ENCODE measurements around the gene RHPN2. TPM values are rescaled to one million over a fixed set of nuclear protein-coding genes. Genes with fewer than 3 reads are reported as not detected.

RHPN2 gene
- total RNA-seq, 1 experiment from 2014 or later, result 29.2 TPM

DNA sequence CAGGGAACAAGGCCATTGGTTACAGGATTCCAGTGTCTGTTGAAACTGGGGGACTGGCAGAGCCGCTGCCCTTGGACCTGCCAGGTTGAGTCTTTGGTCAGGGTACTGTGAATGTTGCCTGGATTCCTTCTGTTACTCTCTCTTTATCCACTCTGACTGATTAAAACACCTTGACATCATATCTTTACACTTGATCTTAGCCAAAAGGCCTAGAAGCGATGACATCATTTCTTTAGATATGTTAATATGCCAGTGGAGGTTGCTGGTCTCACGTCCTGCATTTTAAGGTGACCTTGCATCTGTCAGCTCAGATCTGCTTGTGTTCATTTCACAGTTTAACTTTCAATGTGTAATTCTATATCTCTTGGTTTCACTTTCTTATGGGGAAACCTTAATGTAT, 25.5 kb upstream of the RHPN2 start:
- no peaks in the 10 kb centered on the region for H3K79me2 ChIP-seq (ENCODE audit: insufficient read depth, low read length)
- H3K14ac ChIP-seq (ENCODE audit: insufficient read depth, low read length), result no peak overlapping the region
- H3T11ph ChIP-seq (ENCODE audit: low read length), result no peak overlapping the region
- Mint-ChIP-seq H3K4me3 (no peak overlapping the region), H3K36me3 (ENCODE audit: insufficient read depth in 1 of 3, low read depth in 3 of 3) (peaks cover 4 to 55% (median 43%) of the 10 kb centered on the region in 3 experiments; a peak in 6 of 7 replicates), H3K9me3 (no peaks in the 10 kb centered on the region), H3K27me3 (ENCODE audit: low read depth) (no peaks in the 10 kb centered on the region), H3K27ac (peak overlapping the region in 2 of 3 experiments; percentile 20 to 39; a peak in 3 of 7 replicates), H3K4me1 (peaks cover 6% of the 10 kb centered on the region in 2 experiments; a peak in 3 of 4 replicates)
- H2BK120ac ChIP-seq (ENCODE audit: low read depth, low read length, poor library complexity, severe bottlenecking), result no peak overlapping the region
- no peak overlapping the region for H2AK5ac ChIP-seq (ENCODE audit: insufficient read length, low read length)
- DNase-seq, result no peak
- H2BK5ac ChIP-seq (ENCODE audit: insufficient read length, low read length), result no peak overlapping the region
- no peak overlapping the region for H3K9ac ChIP-seq (ENCODE audit: extremely low read depth, insufficient read length, low read length)
- no peak overlapping the region for H3K23ac ChIP-seq (ENCODE audit: insufficient read length, low read depth, low read length)
- H3K4me1 ChIP-seq (ENCODE audit: insufficient read depth, low read length), result no peaks in the 10 kb centered on the region
- H2BK15ac ChIP-seq (ENCODE audit: low read depth, low read length), result no peak overlapping the region
- H3K27ac ChIP-seq (ENCODE audit: insufficient read length, low read depth, low read length), result no peak overlapping the region
- no peak overlapping the region for H4K5ac ChIP-seq (ENCODE audit: insufficient read length, low read depth, low read length)
- H4K20me1 ChIP-seq (ENCODE audit: control insufficient read depth, insufficient read depth, insufficient read length), result no peaks in the 10 kb centered on the region
- no peak overlapping the region for H2BK20ac ChIP-seq (ENCODE audit: low read depth, low read length, poor library complexity, severe bottlenecking)
- H3K79me1 ChIP-seq (ENCODE audit: insufficient read depth, low read depth, low read length, poor library complexity, severe bottlenecking), result no peaks in the 10 kb centered on the region
- H2BK12ac ChIP-seq (ENCODE audit: insufficient read length, low read depth, low read length), result no peak overlapping the region
- no peak overlapping the region for H3K18ac ChIP-seq (ENCODE audit: insufficient read length, low read depth, low read length)
- no peaks in the 10 kb centered on the region for H3K23me2 ChIP-seq (ENCODE audit: insufficient read length, low read depth, low read length, poor library complexity, severe bottlenecking)
- WGBS (ENCODE audit: extremely low coverage, insufficient read length, low lambda C conversion rate), result no CpG with 5 or more reads among the region's 3 CpGs
- H3K4me2 ChIP-seq (ENCODE audit: insufficient read depth, insufficient read length, low read length), result no peak overlapping the region
- H3K27me3 ChIP-seq (ENCODE audit: insufficient read depth, low read length), result no peaks in the 10 kb centered on the region
- no peak overlapping the region for H3K4ac ChIP-seq (ENCODE audit: low read depth, low read length)
- H4K91ac ChIP-seq (ENCODE audit: insufficient read length, low read depth, low read length), result no peak overlapping the region
- no peak overlapping the region for H3K56ac ChIP-seq (ENCODE audit: insufficient read length, low read depth, low read length)
- H3K9me3 ChIP-seq (ENCODE audit: control insufficient read depth, low read depth, low read length), result no peaks in the 10 kb centered on the region
- no peak overlapping the region for H2AFZ ChIP-seq (ENCODE audit: low read length)
- H4K8ac ChIP-seq (replicated peaks; ENCODE audit: insufficient read length, low read depth, low read length), result no peak overlapping the region
- no peak for TF ChIP-seq CTCF (conservative IDR thresholded peaks at IDR 0.05)

All from H9 (cell line).